IMR-90 (cell line): ENCODE data around the gene TMEM63C. TPM values are rescaled to one million over a fixed set of nuclear protein-coding genes. Genes with fewer than 3 reads are reported as not detected.

Experiments used
- ATAC-seq: fragments of 200-7000 bp; cut with Tn5 transposase; 2 replicates; pipeline ENCODE4 v1.9.1; 2020; ENCODE audit warnings: low read depth, mild to moderate bottlenecking, moderate library complexity
- BruUV-seq: library from RNA; stranded (reverse); fragments of 400-500 nt; replicated peaks from 2 replicates; lab custom pipeline; 2021; lab: Mats Ljungman, UMichigan
- CTCF ChIA-PET: fragments of 300-600 bp; formaldehyde crosslinking; extraction: SDS; loops from one replicate; lab custom pipeline; 2021; ENCODE audit warnings: antibody characterized with exemption; lab: Yijun Ruan, JAX
- POLR2A ChIA-PET: fragments of 300-600 bp; sonication (Branson Sonifier 250); formaldehyde crosslinking; loops from one replicate; lab custom pipeline; 2022; ENCODE audit warnings: antibody characterized with exemption; ENCODE audit not compliant: unreplicated experiment; lab: Charles Lee
- DNase-seq: peaks from one replicate; pipeline ENCODE4 v3.0.0; 2013
- H2AFZ ChIP-seq: replicated peaks from 2 replicates; pipeline ENCODE3; 2013; ENCODE audit warnings: low read length, mild to moderate bottlenecking; ENCODE audit not compliant: poor library complexity
- H2AK5ac ChIP-seq: 2 replicates; pipeline ENCODE4 v1.6.1; 2013; ENCODE audit warnings: low read depth, low read length, inconsistent platforms
- H2AK9ac ChIP-seq: replicated peaks from 2 replicates; pipeline ENCODE3; 2013; ENCODE audit warnings: mild to moderate bottlenecking, low read depth, low read length, moderate library complexity; ENCODE audit not compliant: poor library complexity
- H2BK120ac ChIP-seq: 2 replicates; pipeline ENCODE4 v1.6.1; 2013; ENCODE audit warnings: low read depth, low read length, inconsistent platforms
- H2BK15ac ChIP-seq: 3 replicates; pipeline ENCODE4 v1.6.1; 2013; ENCODE audit warnings: low read depth, low read length, inconsistent platforms
- H2BK20ac ChIP-seq: 2 replicates; pipeline ENCODE4 v1.6.1; 2013; ENCODE audit warnings: low read depth, mild to moderate bottlenecking, inconsistent platforms, low read length, moderate library complexity
- H2BK5ac ChIP-seq: 2 replicates; pipeline ENCODE4 v1.6.1; 2013; ENCODE audit warnings: mild to moderate bottlenecking, low read depth, low read length, inconsistent platforms; ENCODE audit not compliant: poor library complexity, severe bottlenecking
- H3K14ac ChIP-seq: replicated peaks from 2 replicates; pipeline ENCODE4 v1.6.1; 2013; ENCODE audit warnings: low read depth, low read length, inconsistent platforms
- H3K18ac ChIP-seq: 2 replicates; pipeline ENCODE4 v1.6.1; 2013; ENCODE audit warnings: low read depth, low read length, control low read depth
- H3K23ac ChIP-seq: 2 replicates; pipeline ENCODE4 v1.6.1; 2013; ENCODE audit warnings: low read depth, low read length, inconsistent platforms
- H3K27ac ChIP-seq: 2 replicates; pipeline ENCODE4 v1.5.1; 2013; ENCODE audit warnings: mild to moderate bottlenecking, control low read depth, low read length; ENCODE audit not compliant: insufficient read depth
- H3K27me3 ChIP-seq: 2 replicates; pipeline ENCODE4 v1.6.1; 2013; ENCODE audit warnings: low read length; ENCODE audit not compliant: control insufficient read depth, insufficient read depth
- H3K36me3 ChIP-seq: 2 replicates; pipeline ENCODE4 v1.6.1; 2013; ENCODE audit warnings: low read length, mixed read lengths; ENCODE audit not compliant: control insufficient read depth, insufficient read depth
- H3K4ac ChIP-seq: 2 replicates; pipeline ENCODE4 v1.6.1; 2013; ENCODE audit warnings: low read depth, low read length, inconsistent platforms
- H3K4me1 ChIP-seq: 2 replicates; pipeline ENCODE4 v1.6.1; 2013; ENCODE audit warnings: low read length, mixed read lengths; ENCODE audit not compliant: control insufficient read depth, insufficient read depth
- H3K4me2 ChIP-seq: 2 replicates; pipeline ENCODE4 v1.6.1; 2013; ENCODE audit warnings: low read depth, mild to moderate bottlenecking, control low read depth, low read length, moderate library complexity
- H3K4me3 ChIP-seq: 2 replicates; pipeline ENCODE4 v1.5.1; 2013; ENCODE audit warnings: low read depth, mild to moderate bottlenecking, control low read depth, low read length, moderate library complexity; ENCODE audit not compliant: insufficient read depth
- H3K56ac ChIP-seq: 2 replicates; pipeline ENCODE4 v1.6.1; 2013; ENCODE audit warnings: low read length, inconsistent platforms; ENCODE audit not compliant: insufficient read depth; ENCODE audit errors: extremely low read depth
- H3K79me1 ChIP-seq, 2 experiments: 2 replicates each; pipeline ENCODE4 v1.6.1; 2013; ENCODE audit warnings: low read length in 2 of 2, inconsistent platforms in 1 of 2, low read depth in 1 of 2
- H3K9ac ChIP-seq: 2 replicates; pipeline ENCODE4 v1.6.1; 2013; ENCODE audit warnings: low read depth, low read length, control low read depth
- H3K9me1 ChIP-seq: 2 replicates; pipeline ENCODE4 v1.6.1; 2013; ENCODE audit warnings: low read length, inconsistent platforms; ENCODE audit not compliant: insufficient read depth
- H3K9me3 ChIP-seq: 2 replicates; pipeline ENCODE4 v1.6.1; 2013; ENCODE audit warnings: low read length; ENCODE audit not compliant: control insufficient read depth, insufficient read depth
- H4K20me1 ChIP-seq: 2 replicates; pipeline ENCODE4 v1.6.1; 2013; ENCODE audit warnings: low read length, inconsistent platforms; ENCODE audit not compliant: insufficient read depth
- H4K5ac ChIP-seq: 2 replicates; pipeline ENCODE4 v1.6.1; 2013; ENCODE audit warnings: mild to moderate bottlenecking, low read depth, low read length, control low read depth
- H4K8ac ChIP-seq, 2 experiments: 2 replicates each; pipeline ENCODE4 v1.6.1; 2013; ENCODE audit warnings: low read depth in 2 of 2, low read length in 2 of 2, control low read depth in 1 of 2, inconsistent platforms in 1 of 2
- H4K91ac ChIP-seq: 2 replicates; pipeline ENCODE4 v1.6.1; 2013; ENCODE audit warnings: low read depth, low read length, inconsistent platforms; ENCODE audit not compliant: insufficient read depth
- CTCF ChIP-seq: conservative IDR thresholded peaks from 2 replicates; pipeline ENCODE4 v1.5.1; 2012; ENCODE audit warnings: mild to moderate bottlenecking, low read depth, low read length, improper control_type of control experiment
- RCOR1 ChIP-seq: IDR thresholded peaks from 2 replicates; pipeline ENCODE4 v1.6.1; 2012; ENCODE audit warnings: mild to moderate bottlenecking, low read length, improper control_type of control experiment; ENCODE audit not compliant: insufficient replicate concordance
- WGBS, 2 experiments: methylation state at CpG; one replicate each; pipeline versions ENCODE4 v1.1.5 to v1.1.7; 2013; ENCODE audit warnings: missing lambda C conversion rate in 2 of 2; ENCODE audit not compliant: insufficient read length in 1 of 2; ENCODE audit errors: extremely low coverage in 2 of 2; 5-methylcytosine and 5-hydroxymethylcytosine counted together
- dilution Hi-C: fragments of 300-500 bp; cut with HindIII; formaldehyde crosslinking; loops from one replicate; pipeline ENCODE4 v1.14.3; 2018; ENCODE audit warnings: low sequenced_read_pairs; ENCODE audit not compliant: unreplicated experiment
- in situ Hi-C: fragments of 300-500 bp; cut with MboI; formaldehyde crosslinking; loops from 3 replicates; pipeline ENCODE4 v1.14.3; 2019; ENCODE audit warnings: low sequenced_read_pairs, inconsistent platforms, mixed read lengths
- intact Hi-C: fragments of 100-400 bp; cut with micrococcal nuclease; formaldehyde crosslinking; loops from 2 replicates; pipeline ENCODE4 v1.10.0; 2022
- polyA plus RNA-seq, 3 experiments: library from polyadenylated mRNA; depleted of rRNA; stranded (reverse); fragments of >200 nt; gene quantifications; 2 replicates each; pipeline ENCODE4 v1.2.3, GENCODE V29; 2012; ENCODE audit warnings: low replicate concordance in 1 of 3
- total RNA-seq: library from RNA; depleted of rRNA; stranded (reverse); fragments of >200 nt; gene quantifications from 2 replicates; pipeline ENCODE4 v1.2.3, GENCODE V29; 2012

Gene TMEM63C
- total and polyA plus RNA-seq, 2 of the 4 experiments (the other 2 are of a cell fraction), result under 0.01 TPM; not detected in 1

GRCh38 chr14:77203611-77204458 lies 22.2 kb downstream of the TMEM63C start (continued):
- TF ChIP-seq CTCF, result no peak

GRCh38 chr14:77204459-77204771 lies 22.8 kb downstream of the TMEM63C start:
- Histone ChIP-seq H2AFZ (no peak overlapping the region), H3K9me1 (no peaks in the 10 kb centered on the region), H3K36me3 (no peaks in the 10 kb centered on the region), H2BK120ac (no peak overlapping the region), H2BK15ac (no peak overlapping the region), H3K23ac (no peak overlapping the region), H3K9me3 (no peaks in the 10 kb centered on the region), H3K56ac (no peak overlapping the region), H3K27me3 (peaks cover 10% of the 10 kb centered on the region; the same call in 1 of the 2 replicates), H4K20me1 (no peaks in the 10 kb centered on the region), H2AK5ac (no peak overlapping the region), H3K4ac (no peak overlapping the region), H2AK9ac (no peak overlapping the region), H4K5ac (no peak overlapping the region), H3K9ac (no peak overlapping the region), H2BK5ac (no peak overlapping the region), H3K14ac (no peak overlapping the region), H3K4me1 (no peaks in the 10 kb centered on the region), H4K8ac (no peak overlapping the region), H3K4me3 (no peak overlapping the region), H3K79me1 (no peaks in the 10 kb centered on the region), H3K18ac (no peak overlapping the region), H3K4me2 (no peak overlapping the region), H3K27ac (no peak overlapping the region), H4K91ac (no peak overlapping the region), H2BK20ac (no peak overlapping the region)
- DNase-seq (no peak), ATAC-seq (no peak)
- in situ Hi-C loops, result no loop called here
- dilution Hi-C loops, result no loop called here
- WGBS, 2 experiments, result no CpG with 5 or more reads among the region's 6 CpGs
- ChIA-PET POLR2A (no interaction called here), CTCF (interaction anchor here (1.0 kb wide), 1 partner anchor 9 kb away, joined by 3 read pairs; no protein-coding TSS in a partner anchor)
- intact Hi-C loops, result no loop called here
- BruUV-seq, result no TSS peak
- TF ChIP-seq RCOR1, result no peak
